NCI-H2196 (cell line): ENCODE data around the gene SLC23A3.
A peak's percentile ranks its signal among the peaks of the same experiment; 100 is the strongest.

Experiments used
- DNase-seq: peaks from one replicate; lab custom pipeline; 2025; ENCODE audit not compliant: unreplicated experiment; lab: John Stamatoyannopoulos, UW

SLC23A3 gene

DNA sequence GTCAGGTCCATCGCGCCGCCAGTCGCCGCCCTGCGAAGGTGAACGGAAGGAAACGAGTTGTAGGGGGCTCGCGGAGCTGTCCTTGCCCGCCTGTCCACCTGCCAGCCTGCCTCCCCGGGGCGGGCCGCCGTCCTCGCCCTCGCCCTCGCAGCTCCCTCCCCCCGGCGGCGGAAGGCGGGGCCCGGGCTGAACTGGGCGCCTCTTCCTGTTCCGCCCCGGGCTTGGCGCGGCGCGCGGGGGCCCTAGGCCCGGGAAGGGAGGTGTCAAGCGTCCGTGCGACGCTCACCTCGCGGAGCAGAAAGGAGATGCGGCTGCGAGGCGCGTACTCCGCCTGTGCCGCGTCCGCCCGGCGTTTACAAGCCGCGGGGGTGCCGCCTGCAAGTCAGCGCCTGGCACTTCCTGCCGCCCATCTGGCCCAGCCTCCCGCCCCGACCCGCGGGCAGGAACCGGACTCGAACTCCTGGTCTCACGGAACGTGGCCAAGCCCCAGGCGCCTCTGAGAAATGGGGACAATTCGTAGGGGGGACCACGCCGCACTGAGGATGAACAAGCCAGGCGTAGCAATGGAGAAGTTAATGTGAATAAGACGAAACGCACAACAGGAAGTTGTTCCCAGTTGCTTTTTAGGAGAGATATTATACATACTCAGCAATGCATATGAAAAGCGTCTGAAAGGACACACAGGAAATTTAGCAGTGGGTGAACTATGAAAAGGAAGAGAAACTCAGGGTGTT, 7.2 kb upstream of the SLC23A3 start, which contains the start of gene CNPPD1:
CNPPD1 (minus strand) TSS at position 108 of the 734 bp plus-strand sequence; CDS start at position 11, 97 bp downstream.
- peak; percentile 93 for DNase-seq

DNA sequence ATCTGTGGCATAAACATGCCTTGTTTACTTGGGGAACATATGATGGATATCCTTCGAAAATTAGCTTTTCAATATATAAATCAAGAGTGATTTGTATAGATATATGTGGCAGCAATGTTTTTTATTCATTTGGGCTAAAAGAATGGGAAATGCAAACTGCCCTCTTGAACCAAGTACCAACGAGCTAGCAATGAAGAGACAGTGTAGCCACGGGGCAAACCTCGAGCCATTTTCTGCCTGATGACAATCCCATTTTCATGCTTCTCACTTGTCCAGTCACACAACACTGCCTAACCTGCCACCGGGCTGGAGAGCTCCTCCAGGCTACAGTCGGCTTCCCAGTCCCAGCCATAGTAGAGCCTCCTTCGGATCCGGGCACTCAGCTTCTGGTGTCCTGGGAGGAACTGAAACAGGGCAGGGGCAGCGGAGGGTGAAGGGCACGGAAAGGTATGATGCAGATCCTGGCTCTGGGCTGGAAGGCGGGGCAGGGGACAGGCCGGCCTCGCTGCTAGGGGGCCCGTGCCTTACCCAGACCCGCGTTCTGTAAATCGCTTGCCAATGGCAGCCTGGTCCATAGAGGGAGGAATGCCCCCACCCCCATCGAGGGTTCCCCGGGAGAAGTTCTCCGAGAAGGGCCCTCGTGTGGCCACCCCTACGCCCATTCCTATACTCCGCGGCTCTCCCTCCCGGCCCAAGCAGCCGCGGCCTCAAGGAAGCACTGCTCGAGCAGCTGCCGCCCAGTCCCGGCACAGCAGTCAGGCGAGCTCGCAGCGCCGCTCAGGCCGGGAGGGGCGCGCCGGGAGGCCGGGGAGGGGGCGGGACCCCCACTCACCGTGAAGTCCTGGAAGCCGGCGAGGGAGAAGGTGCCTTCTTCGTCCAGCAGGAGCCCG, 6.3 kb upstream of the SLC23A3 start:
- no peak for DNase-seq

DNA sequence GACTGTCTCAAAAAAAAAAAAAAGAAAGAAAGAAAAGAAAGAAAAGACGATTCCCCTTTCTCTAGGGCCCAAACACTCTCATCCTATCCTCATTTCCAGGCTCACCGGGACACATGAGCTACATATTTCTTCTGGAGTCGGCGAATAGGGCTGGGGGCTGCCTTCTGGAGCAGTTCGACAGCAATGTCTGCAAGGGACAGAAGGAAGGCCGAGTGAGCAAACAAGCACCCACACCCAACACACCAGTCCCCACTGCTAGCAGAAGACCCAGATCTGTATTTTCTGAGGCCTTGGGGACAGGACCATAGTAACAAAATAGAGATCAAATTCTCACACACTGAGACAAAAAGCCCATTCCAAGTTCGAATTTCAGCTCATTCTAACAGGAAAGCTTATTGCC, 5.7 kb upstream of the SLC23A3 start:
- no peak for DNase-seq

DNA sequence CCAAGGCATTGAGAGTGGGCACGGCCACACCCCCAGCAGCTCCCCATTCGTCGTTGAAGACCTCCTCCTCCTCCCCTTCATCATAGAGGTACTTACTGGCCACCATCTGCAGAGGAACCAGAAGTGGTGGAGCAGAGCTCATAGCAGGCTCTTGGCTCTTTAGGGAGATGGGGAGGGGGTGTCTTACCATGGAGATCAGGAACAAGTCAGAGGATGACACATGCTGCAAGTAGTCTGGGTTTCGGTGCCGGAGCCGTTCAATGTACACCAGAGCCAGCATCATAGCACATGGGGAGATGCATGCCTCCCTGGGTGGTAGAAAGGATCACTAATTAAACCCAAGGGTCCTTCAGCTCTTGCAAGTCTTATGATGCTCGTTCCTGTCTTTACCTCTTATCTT, 5.0 kb upstream of the SLC23A3 start:
- DNase-seq = no peak

DNA sequence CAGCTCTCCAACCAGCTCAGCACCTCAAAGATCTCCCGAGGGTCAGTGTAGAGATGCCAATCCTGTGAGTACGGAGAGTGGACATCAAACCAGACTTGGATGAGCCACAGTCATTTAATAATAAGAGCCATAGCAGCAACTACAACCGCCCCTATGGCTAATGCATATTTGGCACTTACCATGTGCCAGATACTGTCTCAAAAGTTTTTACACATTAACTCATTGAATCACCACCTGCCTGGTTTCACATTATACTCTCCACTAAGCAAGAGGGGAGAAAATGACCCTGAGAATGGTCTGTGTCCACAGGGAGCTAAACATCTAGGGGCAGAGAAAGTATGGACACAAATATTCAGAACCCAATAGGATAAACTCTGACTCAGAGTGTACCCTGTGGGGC, 4.3 kb upstream of the SLC23A3 start:
- no peak for DNase-seq

DNA sequence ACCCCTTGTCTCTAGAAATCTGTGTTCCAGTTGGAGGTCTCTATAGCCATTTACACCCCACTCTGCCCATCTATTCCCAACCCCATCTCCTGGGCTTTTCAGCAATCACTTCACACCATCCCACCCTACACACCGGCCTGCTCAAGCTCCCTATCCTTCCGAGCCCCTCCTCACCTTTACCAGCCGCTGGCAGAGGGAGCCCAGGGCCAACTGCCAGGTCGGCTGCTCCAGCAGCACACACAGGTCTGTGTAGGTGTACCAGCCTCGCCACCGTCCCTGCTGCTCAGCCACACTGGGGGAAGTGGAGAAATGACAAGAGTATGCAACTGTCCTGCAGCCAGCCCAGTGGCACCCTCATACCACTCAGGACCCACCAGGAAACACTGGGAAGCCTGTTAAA, 3.3 kb upstream of the SLC23A3 start:
- DNase-seq = no peak

DNA sequence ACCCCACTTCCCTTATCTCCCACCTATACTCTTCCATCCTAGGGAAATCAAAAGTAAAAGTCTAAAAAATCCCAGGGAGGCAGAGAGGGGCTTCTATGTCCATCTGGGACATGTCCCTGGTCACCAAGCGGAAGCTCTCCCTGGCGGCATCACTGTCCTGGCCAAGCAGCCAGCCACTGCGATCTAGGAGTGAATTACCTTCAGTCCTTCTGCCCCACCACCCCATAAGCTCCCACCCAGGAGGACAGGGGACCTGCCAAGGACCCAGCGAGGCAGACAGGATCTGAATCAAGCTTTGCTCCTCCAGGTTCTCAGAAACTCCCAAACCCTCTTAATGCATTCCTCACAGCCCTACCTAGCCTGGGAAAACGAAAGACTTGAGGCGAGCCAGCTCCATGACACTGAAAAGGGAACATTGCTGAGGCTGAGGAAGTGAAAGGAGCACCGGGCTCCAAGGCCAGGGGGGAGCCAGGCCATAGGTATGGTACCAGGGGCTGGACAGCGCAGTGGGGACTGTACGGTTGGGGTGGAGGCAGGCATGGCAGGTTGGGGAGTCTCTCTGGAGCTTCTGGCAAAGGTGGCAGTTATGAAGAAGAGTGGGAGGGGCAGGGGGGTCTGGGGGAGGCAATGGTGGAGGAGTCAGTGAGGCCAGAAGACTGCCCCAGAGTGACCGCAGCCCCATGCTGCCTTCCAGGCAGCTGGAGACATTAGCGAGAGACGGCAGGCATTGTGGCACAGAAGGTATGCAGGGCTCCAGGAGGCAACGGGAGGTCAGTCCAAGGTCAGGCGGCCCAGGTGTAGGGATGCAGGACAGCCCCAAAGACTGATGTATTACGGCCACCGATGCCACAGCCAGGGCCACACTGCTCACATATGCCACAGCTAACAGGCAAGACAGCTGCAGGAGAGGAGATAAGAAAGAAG, 2.7 kb upstream of the SLC23A3 start:
- DNase-seq = no peak

DNA sequence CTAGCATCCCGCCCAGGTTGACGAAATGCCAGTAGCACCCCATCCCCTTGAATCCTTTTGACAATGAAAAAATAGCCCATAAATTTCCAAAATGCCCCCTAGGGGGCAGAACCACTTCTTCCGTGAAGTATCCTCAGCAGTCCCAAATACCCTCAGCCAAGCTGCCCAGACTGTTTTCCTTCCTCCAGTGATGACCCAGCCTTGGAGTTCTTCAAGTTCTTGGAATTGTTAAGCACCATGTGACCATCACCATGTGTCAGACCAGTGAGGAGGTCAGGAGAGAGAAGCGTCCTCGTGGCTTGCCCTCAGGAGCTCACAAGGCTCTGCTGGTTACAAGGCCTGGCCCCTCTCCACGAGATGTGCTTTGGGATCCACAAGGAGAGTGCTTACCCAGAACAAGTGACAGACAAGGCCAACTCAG, 1.4 kb upstream of the SLC23A3 start:
- peak; percentile 55 for DNase-seq

DNA sequence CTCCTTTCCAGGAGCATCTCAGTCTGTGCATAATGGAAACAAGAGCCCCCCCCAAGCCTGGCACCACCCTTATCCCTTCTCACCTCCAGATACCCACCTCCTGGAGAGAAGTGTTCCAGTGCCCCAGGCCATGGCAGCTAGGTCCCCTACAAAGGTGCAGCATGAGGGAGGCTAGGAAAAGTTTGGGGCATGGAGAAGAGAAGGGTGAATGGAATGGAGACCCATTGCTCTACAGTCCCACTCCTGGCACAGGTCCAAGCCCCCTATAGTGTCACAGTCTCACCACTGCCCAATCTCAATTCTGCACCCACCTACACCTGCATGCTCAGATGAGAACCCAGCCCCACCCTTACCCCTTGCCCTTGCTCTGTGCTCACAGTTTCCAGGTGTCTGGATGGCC, 897 bp downstream of the SLC23A3 start:
- no peak for DNase-seq

DNA sequence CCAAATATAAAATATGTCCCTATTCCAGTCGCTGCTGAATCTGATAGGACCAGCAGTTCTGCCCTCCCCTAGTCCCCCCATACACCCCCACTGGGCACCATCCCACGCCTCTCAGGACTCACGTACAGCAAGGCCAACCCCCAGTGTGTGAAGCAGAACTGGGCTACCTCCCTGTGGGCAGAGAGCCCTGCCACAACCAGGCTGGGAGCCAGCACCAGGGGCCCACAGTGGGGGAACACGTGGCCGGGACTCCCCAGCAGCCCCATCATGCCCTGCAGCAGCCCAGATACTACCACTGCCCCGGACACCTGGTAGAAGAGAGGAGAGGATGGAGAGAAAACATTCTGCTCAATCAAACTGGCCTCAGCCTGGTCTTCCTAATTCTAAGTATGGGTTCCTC, 1.3 kb downstream of the SLC23A3 start:
- DNase-seq = no peak

DNA sequence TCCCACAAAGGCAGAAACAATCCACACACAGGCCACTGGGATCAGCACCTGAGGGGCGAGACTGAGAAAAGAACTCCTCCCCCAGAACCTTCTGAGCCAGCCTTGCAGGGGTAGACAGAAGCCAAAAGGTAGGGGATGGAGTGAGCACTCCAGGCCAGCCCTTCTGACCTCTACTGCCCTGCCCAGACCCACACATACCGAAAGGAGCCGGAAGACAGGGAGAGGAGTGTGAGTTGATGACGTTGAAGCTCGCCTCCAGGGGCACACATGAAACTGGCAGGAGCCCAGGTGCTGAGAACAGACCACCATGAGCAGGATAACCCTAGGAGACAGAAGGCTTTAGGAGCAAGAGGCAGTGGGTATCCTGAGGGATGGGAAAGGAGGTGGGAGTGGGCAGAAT, 1.8 kb downstream of the SLC23A3 start:
- DNase-seq = no peak

DNA sequence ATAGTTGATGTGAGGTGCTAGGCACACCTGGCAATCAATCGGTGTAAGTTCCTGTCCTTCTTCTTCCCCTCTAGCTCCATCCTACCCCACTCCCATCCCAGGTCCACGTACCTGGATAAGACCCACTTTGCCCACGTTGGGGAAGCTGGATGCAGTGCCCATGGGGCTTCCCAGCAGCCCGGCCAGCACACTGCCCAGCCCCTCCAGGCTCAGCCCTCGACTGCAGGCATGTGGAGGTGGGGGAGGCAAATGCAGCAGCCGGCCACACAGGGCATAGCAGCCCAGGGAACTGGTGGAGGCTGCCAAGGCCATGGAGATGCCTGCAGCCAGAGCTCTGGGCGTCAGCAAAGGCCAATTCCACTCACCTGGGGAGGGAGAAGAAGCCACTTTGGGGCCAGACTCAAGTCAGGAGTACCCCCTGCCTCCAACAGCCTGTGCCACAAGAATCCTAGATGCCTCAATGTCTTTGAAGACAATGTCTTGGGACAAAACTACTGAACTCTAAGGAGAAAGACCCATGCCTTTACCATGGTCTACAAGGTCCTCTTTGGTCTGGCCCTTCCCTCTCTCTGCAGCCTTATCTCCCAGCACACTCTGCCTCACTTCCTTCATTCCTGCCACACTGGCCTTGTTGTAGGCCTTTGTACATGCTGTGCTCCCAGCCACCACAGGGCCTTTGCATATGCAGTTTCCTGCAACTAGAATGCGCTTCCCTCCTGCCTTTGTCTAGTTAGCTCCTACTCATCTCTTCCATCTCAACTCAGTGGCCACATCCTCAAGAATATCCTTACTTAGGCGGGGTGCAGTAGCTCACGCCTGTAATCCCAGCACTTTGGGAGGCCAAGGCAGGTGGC, 4.5 kb downstream of the SLC23A3 start:
- no peak for DNase-seq

DNA sequence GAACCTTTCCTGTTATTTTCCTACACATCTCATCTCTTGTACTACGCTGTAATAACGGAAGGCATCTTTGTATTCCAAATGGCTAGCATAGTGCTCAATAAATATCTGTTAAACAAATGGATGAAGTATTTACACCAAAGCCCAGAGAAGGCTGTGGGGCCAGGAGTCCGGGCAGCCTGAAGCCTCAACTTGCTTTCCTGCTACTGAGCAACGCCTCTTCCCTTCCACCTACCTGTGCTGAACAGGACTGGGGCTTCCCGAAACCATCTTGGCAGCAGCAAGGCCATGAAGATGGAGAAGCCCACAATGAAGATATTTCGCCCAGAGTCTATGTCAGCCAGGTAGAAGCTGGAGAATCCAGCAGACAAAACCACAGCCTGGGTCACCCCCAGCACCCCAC, 6.7 kb downstream of the SLC23A3 start:
- no peak for DNase-seq

DNA sequence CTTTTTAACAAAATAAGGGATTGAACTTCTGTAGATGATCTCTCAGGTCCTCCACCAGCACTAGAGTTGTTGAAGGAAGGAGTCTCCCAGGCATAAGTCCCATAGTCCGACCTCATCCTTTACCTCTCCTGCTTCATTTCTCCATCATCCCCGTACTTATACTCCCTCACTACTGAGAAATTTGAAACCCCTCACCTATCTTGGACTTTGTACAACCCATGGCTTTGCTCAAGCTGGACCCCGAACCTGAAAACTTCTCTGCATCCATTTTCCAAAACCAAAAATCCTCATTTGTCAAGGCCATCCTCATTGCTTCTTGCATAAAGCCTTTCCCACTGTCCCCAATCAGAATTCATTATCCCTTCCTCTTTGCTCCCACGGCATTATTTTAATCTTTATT, 8.7 kb downstream of the SLC23A3 start:
- no peak for DNase-seq

DNA sequence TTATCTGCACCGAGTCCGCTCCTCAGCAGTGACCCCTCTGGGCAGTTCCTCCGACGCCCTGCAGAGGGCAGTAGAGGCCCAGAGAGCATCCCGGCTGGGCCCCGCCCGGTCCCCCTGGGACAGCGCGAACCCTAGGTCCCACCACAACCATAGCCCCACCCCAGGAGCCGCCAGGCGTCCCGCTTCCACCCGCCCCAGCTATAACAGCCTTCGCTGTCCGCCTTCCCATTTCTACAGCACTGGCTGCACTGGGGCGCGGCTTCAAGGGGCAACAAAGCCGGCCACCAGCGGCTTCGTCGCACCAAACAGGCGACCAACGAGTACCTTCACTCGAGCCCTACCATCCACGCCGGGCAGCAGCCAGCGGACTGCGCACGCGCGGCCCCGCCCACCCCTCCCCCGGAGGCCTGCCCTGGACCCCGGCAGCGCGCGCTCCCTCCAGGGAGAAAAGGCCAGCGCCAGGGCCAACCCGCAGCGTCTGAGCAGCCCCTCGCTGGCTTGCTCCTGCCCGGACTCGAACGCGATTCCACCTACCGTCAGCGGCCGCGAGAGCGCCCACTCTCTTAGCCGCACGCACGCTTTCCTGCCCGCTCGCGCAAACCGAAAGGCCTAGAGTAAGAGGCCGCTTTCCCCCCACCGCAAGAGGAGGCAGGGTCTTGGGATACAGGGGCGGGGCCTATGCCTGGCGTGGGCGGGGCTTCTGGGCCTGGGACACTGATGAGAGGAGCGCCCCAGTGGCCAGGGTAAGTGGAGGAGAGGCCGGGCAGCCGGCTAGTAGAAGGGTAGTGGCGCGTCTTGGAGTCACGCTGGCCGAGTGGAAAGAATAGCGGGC, 9.4 kb downstream of the SLC23A3 start, which contains the start of gene NHEJ1:
NHEJ1 (minus strand) TSS at position 630 of the 832 bp plus-strand sequence. CDS start 2,453 bp downstream, outside the sequence.
- peak; percentile 91 for DNase-seq

DNA sequence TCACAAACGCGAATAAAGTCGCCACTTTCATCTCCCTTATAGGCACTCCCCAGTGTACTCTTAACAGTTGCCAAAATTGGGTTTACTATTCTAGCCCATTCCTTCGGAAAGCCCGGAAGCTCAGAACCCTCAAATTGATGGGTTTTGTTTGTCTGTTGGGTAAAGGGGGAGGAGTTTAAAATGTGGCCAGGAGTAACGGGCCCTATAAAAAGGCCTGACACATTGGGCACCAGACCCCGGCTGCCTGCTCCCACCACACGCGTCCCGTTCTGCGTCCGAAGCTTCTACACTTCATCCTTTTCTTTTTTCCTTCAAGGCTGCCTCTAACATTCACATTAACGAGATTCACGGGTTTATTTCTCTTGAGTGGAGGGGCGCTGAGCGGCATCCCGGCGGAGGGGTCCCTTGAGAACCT, 10.1 kb downstream of the SLC23A3 start:
- no peak for DNase-seq

DNA sequence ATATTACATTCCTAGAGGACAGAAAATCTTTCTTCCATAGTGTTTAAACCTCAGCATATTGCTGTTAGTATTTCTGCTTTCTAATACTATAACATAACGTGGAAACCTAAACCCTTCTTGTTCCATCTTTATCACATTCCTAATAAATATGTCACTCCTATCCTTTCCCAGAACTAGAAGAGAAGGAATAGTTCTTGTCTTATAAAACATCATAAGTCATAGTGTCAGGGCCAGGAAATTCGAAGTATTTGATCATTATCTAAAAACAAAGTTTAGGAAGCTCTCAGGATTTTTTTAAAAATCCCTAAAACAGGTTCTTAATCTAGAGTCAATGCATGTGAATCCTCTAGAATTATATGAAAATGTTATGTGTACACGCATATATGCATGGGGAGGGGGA, 11.2 kb downstream of the SLC23A3 start:
- DNase-seq = no peak

DNA sequence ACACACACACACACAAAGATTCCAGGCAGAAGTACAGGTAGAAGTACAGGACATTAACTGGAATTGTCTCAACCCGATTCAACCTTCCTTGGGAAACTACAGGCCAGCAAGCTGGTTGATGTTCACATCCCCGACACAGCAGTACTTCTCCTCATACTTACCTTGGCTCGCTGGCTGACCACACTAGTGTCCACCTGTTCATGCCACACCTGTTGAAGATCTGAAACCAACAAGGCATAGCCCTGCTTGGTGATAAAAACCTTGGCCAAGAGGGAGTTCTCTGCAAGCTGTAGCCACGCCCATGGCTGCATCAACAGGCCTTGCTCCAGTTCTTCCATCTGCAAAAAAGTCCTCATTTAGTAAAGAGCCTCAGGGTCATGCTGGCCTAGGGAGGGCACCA, 11.8 kb downstream of the SLC23A3 start:
- no peak for DNase-seq

DNA sequence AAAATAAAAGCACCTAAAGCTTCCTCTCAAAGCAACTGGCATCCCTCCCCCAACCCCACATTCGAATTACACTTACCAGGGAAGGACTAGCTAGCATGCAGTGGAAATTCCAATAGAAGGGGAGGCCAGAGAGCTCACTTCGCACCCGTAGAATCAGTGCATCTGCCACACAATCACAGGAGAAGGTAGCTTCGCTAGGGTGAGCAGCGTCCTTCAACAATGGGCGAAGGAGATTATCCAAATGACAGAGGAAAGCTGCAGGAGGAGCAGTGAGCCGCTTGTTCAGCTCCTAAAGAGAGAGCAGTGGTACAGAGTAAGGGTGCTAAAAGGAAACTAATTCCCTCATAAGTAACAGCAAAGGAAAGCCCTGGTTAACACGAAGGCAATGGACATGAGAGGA, 12.4 kb downstream of the SLC23A3 start:
- no peak for DNase-seq
